Measurements from ENCODE around the gene CNTNAP4.

Gene CNTNAP4

GRCh38 chr16:76441876-76442275 is 164.7 kb downstream of the CNTNAP4 start:
- TF ChIP-seq TAF1 (IDR thresholded peaks at IDR 0.05; ENCODE audit: borderline replicate concordance, insufficient read depth, low read length) (no peak), POLR2AphosphoS5 (IDR thresholded peaks at IDR 0.05; ENCODE audit: low read depth, low read length) (no peak), FOXP2 (optimal IDR thresholded peaks at IDR 0.05; ENCODE audit: borderline replicate concordance, extremely low read depth, extremely low read length, insufficient read depth) (no peak), REST (IDR thresholded peaks at IDR 0.05; ENCODE audit: insufficient read depth in 1 of 2, low read depth in 2 of 2, low read length in 2 of 2) (no peak), SIN3A (IDR thresholded peaks at IDR 0.05; ENCODE audit: borderline replicate concordance, insufficient read depth, low read length) (no peak)

DNA sequence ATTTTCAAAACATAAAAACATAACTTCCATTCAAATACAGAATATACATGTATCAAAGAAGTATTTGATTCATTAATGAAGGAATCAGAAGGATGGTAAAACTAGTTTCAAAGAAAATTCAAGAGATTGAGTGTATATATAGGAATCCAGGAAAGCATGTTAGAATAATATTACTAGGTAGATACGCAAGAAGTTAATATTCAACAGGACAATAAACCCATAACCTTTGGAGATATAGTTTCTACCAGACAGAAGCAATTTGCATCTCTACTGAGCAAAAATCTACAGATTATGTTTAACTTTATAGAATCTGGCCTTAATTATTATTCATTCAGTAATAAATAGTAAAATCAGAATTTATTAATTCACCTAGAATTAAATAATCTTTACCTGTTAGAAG is 166.8 kb downstream of the CNTNAP4 start:
- TF ChIP-seq SIN3A (IDR thresholded peaks at IDR 0.05; ENCODE audit: borderline replicate concordance, insufficient read depth, low read length) (no peak), POLR2AphosphoS5 (IDR thresholded peaks at IDR 0.05; ENCODE audit: low read depth, low read length) (no peak), TAF1 (IDR thresholded peaks at IDR 0.05; ENCODE audit: borderline replicate concordance, insufficient read depth, low read length) (no peak), REST (IDR thresholded peaks at IDR 0.05; ENCODE audit: insufficient read depth in 1 of 2, low read depth in 2 of 2, low read length in 2 of 2) (no peak), FOXP2 (optimal IDR thresholded peaks at IDR 0.05; ENCODE audit: borderline replicate concordance, extremely low read depth, extremely low read length, insufficient read depth) (no peak)

GRCh38 chr16:76444832-76445231 is 167.6 kb downstream of the CNTNAP4 start:
- TF ChIP-seq SIN3A (IDR thresholded peaks at IDR 0.05; ENCODE audit: borderline replicate concordance, insufficient read depth, low read length) (no peak), REST (IDR thresholded peaks at IDR 0.05; ENCODE audit: insufficient read depth in 1 of 2, low read depth in 2 of 2, low read length in 2 of 2) (no peak), POLR2AphosphoS5 (IDR thresholded peaks at IDR 0.05; ENCODE audit: low read depth, low read length) (no peak), FOXP2 (optimal IDR thresholded peaks at IDR 0.05; ENCODE audit: borderline replicate concordance, extremely low read depth, extremely low read length, insufficient read depth) (no peak), TAF1 (IDR thresholded peaks at IDR 0.05; ENCODE audit: borderline replicate concordance, insufficient read depth, low read length) (no peak)

GRCh38 chr16:76445815-76446214 is 168.6 kb downstream of the CNTNAP4 start:
- TF ChIP-seq SIN3A (IDR thresholded peaks at IDR 0.05; ENCODE audit: borderline replicate concordance, insufficient read depth, low read length) = no peak
- no peak for TF ChIP-seq TAF1 (IDR thresholded peaks at IDR 0.05; ENCODE audit: borderline replicate concordance, insufficient read depth, low read length)
- TF ChIP-seq FOXP2 (optimal IDR thresholded peaks at IDR 0.05; ENCODE audit: borderline replicate concordance, extremely low read depth, extremely low read length, insufficient read depth) = no peak
- no peak for TF ChIP-seq REST (IDR thresholded peaks at IDR 0.05; ENCODE audit: insufficient read depth in 1 of 2, low read depth in 2 of 2, low read length in 2 of 2)
- TF ChIP-seq POLR2AphosphoS5 (IDR thresholded peaks at IDR 0.05; ENCODE audit: low read depth, low read length) = no peak

DNA sequence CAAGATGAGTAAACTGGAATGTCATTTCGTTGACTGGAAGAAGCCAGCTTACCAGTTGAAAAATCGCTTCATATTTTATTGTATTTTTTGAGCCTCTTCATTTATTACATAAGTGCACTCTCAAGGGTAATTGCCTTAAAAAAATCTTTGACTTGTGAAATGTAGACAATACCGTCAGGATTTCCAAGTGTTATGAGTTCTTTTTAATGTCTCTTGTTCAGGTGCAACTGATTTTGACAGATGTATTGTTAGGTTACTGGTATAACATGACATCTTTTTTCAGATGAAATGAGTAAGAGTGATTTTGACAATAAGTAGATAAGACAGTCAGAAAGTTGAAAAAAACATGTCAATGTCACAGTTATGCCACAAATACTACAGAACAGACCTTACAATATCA is 169.1 kb downstream of the CNTNAP4 start:
- TF ChIP-seq POLR2AphosphoS5 (IDR thresholded peaks at IDR 0.05; ENCODE audit: low read depth, low read length) = no peak
- TF ChIP-seq REST (IDR thresholded peaks at IDR 0.05; ENCODE audit: insufficient read depth in 1 of 2, low read depth in 2 of 2, low read length in 2 of 2) = no peak
- no peak for TF ChIP-seq FOXP2 (optimal IDR thresholded peaks at IDR 0.05; ENCODE audit: borderline replicate concordance, extremely low read depth, extremely low read length, insufficient read depth)
- no peak for TF ChIP-seq TAF1 (IDR thresholded peaks at IDR 0.05; ENCODE audit: borderline replicate concordance, insufficient read depth, low read length)
- no peak for TF ChIP-seq SIN3A (IDR thresholded peaks at IDR 0.05; ENCODE audit: borderline replicate concordance, insufficient read depth, low read length)
